ENCODE results near the gene GOSR2.
"Not testable (repeated sequence)": the region's sequence is repeated elsewhere in the genome, so short reads cannot be mapped to it uniquely, and the experiment has no call there.

DNA sequence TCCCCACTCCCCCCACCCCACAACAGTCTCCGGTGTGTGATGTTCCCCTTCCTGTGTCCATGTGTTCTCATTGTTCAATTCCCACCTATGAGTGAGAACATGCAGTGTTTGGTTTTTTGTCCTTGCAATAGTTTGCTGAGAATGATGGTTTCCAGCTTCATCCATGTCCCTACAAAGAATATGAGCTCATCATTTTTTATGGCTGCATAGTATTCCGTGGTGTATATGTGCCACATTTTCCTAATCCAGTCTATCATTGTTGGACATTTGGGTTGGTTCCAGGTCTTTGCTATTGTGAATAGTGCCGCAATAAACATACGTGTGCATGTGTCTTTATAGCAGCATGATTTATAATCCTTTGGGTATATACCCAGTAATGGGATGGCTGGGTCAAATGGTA is 30.2 kb downstream of the GOSR2 start:
- not testable (repeated sequence) for TF ChIP-seq EZH2phosphoT487 (IDR thresholded peaks at IDR 0.05; ENCODE audit: insufficient read depth, low read depth); EZH2 (IDR thresholded peaks at IDR 0.05; ENCODE audit: insufficient read depth, poor library complexity, severe bottlenecking)

All from GM23248 (cell line).